SK-N-SH treated with all-trans-retinoic acid at 6 μM for 48 hours (cell line): ENCODE results near the gene SLC44A5.

Source experiments
- ARNTL ChIP-seq: fragments of 450-650 bp; formaldehyde crosslinking; IDR thresholded peaks from 2 replicates; pipeline ENCODE4 v1.5.0; 2020; ENCODE audit warnings: low read depth, mild to moderate bottlenecking, moderate library complexity, borderline replicate concordance
- BACH2 ChIP-seq: fragments of 250-450 bp; sonication (Bioruptor Pico); IDR thresholded peaks from 2 replicates; pipeline ENCODE4 v1.9.0; 2021; ENCODE audit warnings: mild to moderate bottlenecking, borderline replicate concordance
- CREB5 ChIP-seq: fragments of 250-450 bp; sonication (Bioruptor Pico); IDR thresholded peaks from 2 replicates; pipeline ENCODE4 v1.5.1; 2020; ENCODE audit warnings: low read depth, mild to moderate bottlenecking, moderate library complexity
- ESRRG ChIP-seq: fragments of 250-450 bp; sonication (Bioruptor Pico); IDR thresholded peaks from 2 replicates; pipeline ENCODE4 v1.6.1; 2021; ENCODE audit warnings: mild to moderate bottlenecking
- PATZ1 ChIP-seq: fragments of 250-450 bp; sonication (Bioruptor Pico); IDR thresholded peaks from 2 replicates; pipeline ENCODE4 v1.8.0; 2020; ENCODE audit warnings: mild to moderate bottlenecking, moderate library complexity, borderline replicate concordance
- TCF4 ChIP-seq: fragments of 250-450 bp; sonication (Bioruptor Pico); IDR thresholded peaks from 2 replicates; pipeline ENCODE4 v1.8.0; 2021; ENCODE audit warnings: mild to moderate bottlenecking, moderate library complexity, borderline replicate concordance
- TSHZ2 ChIP-seq: fragments of 250-450 bp; sonication (Bioruptor Pico); IDR thresholded peaks from 2 replicates; pipeline ENCODE4 v1.5.0; 2020; ENCODE audit warnings: mild to moderate bottlenecking, moderate library complexity
- ZC3H10 ChIP-seq: fragments of 250-450 bp; sonication (Bioruptor Pico); IDR thresholded peaks from 2 replicates; pipeline ENCODE4 v1.5.1; 2021; ENCODE audit warnings: mild to moderate bottlenecking, moderate library complexity
- ZFP3 ChIP-seq: fragments of 250-450 bp; sonication (Bioruptor Pico); IDR thresholded peaks from 2 replicates; pipeline ENCODE4 v1.5.0; 2020; ENCODE audit warnings: mild to moderate bottlenecking, moderate library complexity
- ZFP30 ChIP-seq: fragments of 450-650 bp; formaldehyde crosslinking; IDR thresholded peaks from 2 replicates; pipeline ENCODE4 v1.5.0; 2022; ENCODE audit warnings: mild to moderate bottlenecking, moderate library complexity
- ZNF565 ChIP-seq: fragments of 450-650 bp; formaldehyde crosslinking; conservative IDR thresholded peaks from 2 replicates; pipeline ENCODE4 v1.5.0; 2020; ENCODE audit warnings: low read depth, mild to moderate bottlenecking, moderate library complexity
- ZNF8 ChIP-seq: fragments of 450-650 bp; formaldehyde crosslinking; IDR thresholded peaks from 2 replicates; pipeline ENCODE4 v1.5.0; 2020; ENCODE audit warnings: mild to moderate bottlenecking, moderate library complexity

- no peak for TF ChIP-seq BACH2 (CRISPR knock-in tag)
- no peak for TF ChIP-seq ZNF565 (CRISPR knock-in tag)
- TF ChIP-seq PATZ1 (CRISPR knock-in tag): 0 out of 2 replicates have a peak, but pooled peaks have one; percentile 22
- TF ChIP-seq ARNTL (CRISPR knock-in tag): no peak
- no peak for TF ChIP-seq ZNF8 (CRISPR knock-in tag)
- TF ChIP-seq ESRRG (CRISPR knock-in tag): no peak
- no peak for TF ChIP-seq CREB5
- no peak for TF ChIP-seq ZFP3
- TF ChIP-seq TCF4 (CRISPR knock-in tag): no peak
- TF ChIP-seq ZFP30 (CRISPR knock-in tag): no peak
- TF ChIP-seq TSHZ2 (CRISPR knock-in tag): no peak
- peak; percentile 57; the same call in 1 of the 2 replicates for TF ChIP-seq ZC3H10 (CRISPR knock-in tag)
Measured at GRCh38 chr1:75472971-75473603, 137.8 kb downstream of the SLC44A5 start.
